HG02642 (cell line): ENCODE results near the gene NR2F6.

Experiments used
- ATAC-seq: cut with Tn5 transposase; IDR thresholded peaks from one replicate; pipeline ENCODE4 v1.9.1; 2021; ENCODE audit warnings: mild to moderate bottlenecking; ENCODE audit not compliant: unreplicated experiment, poor library complexity

NR2F6 gene

GRCh38 chr19:17266026-17266425, 20.3 kb upstream of the NR2F6 start:
- no peak for ATAC-seq

GRCh38 chr19:17264641-17264979, 18.9 kb upstream of the NR2F6 start, which contains the start of gene USHBP1:
TSS of gene USHBP1 (minus strand) at chr19:17264745. CDS start at chr19:17264299, 446 bp downstream.
- ATAC-seq = no peak

GRCh38 chr19:17263712-17264640, 18.3 kb upstream of the NR2F6 start:
- no peak for ATAC-seq

DNA sequence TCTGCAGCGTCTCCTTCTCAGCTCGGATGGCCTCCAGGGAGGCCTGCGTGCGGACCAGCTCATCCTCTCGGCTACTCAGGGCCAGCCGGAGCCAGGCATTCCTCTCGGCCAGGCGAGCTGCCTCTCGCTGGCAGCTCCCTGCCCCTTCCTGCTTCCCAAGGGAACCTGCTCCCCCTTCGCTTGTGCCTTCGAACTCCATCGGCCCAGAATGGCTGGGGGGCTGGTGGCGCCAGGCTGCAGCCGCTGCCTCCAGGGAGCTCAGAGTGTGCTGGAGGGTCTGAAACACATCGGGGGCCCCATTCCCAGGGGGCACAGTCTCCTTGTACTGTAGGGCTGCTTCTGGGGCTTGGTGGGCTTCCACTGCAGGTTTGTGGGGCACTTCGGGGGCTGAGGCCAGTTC, 16.8 kb upstream of the NR2F6 start:
- no peak for ATAC-seq

DNA sequence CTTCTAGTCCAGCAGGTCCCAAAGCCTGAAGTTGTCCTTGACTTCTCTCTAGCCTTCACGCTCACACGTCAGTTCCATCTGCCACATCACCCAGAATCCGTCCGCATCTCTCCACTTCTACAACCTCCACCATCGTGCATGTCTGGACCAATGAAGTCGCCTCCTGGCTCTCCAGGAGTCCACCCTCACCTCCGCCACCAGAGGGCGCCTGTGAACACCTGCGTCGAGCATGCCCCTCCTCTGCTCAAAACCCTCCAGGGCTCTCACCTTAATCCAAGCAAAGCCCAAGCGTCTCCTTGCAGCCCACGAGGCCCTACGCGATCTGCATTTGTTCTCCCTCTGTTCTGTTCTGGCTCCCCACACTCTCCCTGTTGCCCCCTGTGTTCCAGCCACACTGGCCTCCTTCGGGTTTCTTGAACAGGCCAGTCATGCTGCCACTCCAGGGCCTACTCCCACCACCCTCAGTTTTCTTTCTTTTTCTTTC, 15.2 kb upstream of the NR2F6 start:
- ATAC-seq = peak; percentile 74

DNA sequence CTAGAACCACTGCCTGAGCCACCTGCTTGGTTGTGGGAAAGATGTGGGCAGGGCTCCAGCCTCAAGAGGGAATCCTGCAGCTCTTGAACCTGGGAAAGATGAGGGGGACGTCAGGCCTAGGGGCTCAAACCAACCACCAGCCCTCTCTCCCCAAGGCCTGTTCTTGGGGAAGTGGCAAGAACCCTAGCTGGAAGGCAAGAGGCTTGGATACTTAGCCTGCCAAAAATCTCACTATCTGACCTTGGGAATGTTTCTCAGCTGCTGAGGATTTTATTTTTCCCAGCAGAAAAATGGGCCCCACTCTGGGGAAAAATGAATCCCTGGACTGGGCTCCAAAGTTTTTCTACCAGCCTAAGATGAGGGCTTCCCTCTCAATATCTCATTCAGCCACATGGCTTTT, 14.2 kb upstream of the NR2F6 start:
- no peak for ATAC-seq

DNA sequence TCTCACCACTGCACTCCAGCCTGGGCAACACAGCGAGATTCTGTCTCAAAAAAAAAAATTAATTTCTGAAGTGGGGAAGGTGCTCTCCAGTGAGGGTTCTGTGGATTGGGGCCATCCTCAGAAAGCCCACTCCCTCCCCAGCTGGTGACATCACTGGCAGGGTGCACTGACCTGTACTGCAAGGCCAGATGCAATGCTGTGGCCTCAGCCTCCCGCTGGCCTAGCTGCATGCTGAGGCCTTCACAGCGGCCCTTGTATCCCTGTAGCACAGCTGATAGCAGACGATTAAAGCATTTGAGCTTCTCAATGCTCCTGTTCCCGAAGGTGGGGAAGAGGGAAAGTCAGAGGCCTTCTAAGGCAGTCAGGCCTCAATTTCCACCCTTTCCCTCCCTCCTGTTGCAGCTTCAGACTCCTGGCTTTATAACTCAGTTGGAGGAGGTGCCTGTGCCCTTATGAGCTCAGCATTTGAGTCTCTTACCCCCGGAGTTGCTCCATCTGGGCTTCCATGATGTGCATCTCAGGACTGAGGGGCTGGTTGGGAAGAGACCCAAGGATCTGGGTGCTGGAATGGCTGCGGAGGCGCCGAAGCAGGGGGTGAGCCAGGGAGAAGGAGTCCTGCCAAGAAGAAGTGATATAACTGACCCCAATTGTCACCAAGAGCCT, 13.5 kb upstream of the NR2F6 start:
- no peak for ATAC-seq

GRCh38 chr19:17256130-17256529, 10.4 kb upstream of the NR2F6 start:
- ATAC-seq = no peak

DNA sequence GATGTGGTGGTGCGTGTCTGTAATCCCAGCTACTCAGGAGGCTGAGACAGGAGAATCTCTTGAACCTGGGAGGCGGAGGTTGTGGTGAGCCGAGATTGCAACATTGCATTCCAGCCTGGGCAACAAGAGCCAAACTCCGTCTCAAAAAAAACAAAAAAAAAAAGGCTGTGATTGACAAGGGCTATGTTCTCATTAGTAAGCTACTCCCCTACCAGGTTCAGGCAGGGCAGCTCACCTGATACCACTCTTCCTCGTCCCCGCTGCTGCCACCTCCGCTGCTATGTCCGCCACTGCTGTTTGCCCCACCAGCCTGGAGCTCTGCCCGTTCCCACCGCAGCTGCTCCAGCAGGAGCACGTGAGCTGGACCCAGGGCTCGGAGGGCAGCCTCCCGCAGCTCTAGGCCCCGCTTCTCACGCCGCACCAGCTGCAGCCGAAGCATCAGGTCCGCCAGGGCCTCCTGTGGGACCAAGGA, 9.5 kb upstream of the NR2F6 start:
- no peak for ATAC-seq

DNA sequence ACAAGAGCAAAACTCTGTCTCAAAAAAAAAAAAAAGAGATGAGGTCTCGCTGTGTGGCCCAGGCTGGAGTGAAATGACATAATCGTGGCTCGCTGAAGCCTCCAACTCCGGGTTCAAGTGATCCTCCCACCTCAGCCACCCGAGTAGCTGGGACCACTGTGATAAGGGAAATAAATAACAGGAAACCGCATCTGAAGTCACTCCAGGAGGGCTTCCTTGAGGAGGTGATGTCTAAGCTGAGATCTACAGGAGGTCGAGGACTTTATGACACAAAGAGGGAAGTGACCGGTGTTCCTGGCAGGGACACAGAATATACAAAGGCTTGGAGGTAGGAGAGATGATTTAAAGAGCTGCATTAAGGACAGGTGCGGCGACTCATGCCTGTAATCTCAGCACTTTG, 8.9 kb upstream of the NR2F6 start:
- ATAC-seq = no peak

DNA sequence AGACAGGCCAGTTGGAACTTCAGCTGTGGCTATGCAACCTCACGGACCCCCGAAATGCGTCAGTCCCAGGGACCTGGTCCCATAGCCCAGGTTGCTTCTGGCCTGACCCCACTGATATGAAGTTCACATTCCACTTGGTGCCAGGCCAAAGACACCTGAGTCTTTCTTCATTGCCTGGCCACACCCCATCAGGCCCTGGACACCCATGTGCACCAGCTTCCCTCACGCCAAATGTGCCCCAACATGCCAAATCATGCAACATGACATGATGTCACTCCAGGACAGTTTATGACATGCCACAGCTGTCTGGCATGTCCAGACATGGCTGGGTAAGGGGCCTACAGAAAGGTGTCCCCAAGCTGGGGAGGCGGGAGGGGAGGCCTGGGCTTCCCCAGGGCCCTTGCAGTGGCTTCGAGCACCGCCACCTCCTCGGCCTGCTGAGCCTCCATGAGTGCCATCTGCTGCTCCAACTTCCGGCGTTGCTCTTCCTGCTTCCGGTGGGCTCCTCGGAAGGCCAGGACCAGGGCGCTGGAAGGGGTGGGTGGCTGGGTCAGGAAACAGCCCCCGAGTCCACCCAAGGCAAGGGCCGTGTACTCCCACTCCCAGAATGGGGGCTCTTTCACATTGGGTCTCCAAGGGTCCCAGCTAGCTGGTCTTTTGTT, 4.3 kb upstream of the NR2F6 start:
- ATAC-seq = no peak

DNA sequence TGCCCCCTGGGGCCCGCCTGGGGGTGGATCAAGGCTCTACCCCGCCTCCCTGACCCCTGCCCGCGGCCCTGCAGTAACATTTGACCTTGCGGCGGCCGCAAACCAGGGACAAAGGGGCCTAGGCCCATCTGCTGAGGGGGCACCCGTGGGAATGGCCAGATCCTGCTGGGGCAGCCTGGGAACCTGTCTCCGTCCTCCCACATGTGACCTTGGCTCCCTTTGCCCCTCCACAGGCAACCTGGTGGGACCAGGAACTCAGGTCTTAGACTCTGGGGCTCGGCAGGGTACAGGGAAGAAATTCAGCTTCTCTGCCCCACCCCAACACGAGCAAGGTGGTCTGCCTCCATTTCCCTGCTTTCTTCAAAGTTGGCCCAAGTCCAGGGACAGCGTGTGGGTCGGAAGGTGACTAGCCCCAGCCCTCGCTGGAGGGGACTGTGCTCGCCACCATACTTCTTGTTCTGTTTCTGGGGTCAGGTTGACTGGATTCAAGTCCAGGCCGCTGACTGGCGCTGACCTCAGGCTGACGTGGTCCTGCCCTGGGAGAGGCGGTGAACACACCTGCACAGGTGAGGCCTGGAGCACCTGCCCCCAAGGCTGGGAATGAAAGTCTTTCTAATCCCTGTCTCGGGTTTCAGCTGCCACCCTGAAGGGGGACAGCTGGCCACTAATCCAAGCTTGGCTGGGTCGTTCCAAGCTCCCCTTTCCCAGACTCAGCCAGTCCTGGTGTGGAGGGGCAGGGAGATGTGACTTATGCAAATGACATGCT, 2.5 kb upstream of the NR2F6 start:
- ATAC-seq = no peak

DNA sequence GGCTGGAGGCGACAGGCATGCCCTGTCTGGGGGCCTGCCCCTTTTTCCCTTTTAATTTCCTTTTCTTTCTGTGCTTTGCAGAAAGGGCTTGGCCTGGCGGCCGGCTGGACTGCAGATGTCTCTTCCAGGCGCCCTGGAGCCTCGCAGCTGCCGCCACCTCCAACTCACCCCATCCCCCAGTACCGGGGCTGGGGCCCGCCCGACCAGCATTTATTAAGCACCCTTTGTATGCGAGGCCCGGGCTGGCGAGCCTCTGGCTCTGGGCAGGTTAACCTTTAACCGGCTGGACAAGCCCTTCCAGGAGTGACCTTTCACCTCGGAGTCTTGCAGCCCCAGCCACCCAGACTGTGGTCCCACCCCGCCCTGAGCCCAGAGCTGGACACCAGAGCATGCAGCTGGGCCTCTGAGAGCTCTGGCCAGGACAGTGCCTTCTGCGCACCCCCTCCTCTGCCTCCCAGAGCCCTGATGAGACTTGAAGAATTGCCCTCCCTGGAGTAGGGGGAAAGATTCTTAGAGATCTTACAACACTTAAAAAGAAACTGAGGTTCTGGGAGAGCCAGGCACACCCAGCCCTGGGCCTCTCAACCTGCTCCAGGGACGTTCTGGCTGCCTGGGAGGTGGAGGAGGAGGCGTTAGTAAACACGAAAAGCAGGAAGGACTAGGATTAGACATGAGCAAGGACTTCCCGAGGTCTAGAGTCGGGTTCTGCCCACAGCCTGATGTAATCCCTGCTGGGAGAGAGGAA, 1.1 kb upstream of the NR2F6 start:
- ATAC-seq = no peak

DNA sequence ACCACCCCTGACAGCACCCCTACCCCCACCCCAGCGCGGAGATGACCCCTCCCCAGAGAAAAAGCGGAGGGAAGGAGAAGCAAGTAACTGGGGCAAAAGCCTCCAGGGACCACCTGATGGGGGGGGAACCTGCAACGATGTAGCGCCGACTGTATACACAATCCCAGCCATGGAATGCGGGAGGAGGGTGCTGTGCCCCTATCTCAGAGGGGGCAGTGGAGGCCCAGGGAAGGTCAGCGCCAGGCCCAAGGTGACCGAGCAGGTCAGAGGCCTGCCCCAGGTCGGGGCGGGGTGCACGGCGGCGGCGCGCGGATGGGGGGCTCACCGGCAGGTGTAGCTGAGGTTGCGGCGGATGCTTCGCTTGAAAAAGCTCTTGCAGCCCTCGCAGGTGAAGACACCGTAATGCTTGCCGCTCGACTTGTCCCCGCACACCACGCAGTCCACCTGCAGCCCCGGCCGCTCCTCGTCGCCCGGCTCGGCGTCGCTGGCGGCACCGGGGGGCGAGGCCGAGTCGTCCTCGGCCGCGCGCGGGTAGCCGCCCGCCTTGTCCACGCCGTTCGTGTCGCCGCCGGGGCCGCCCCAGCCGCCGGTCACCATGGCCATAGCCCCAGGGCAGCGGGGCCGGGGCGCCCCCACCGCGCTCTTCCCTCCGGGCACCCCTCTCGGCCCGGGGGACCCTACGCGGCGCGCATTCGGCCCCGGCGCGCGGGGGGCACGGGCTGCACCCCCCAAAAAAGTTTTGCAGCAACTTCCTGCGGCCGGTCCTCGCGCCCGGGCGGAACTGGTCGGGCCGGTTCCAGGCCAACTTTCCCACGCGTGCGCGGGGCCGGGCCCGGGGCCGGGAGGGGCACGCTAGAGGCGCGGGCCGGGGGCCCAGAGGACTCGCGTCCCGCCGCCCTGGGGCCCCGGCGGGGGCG, 843 bp downstream of the NR2F6 start:
- peak; percentile 11 for ATAC-seq

- no peak for ATAC-seq
Observed at GRCh38 chr19:17243830-17244617, 1.7 kb downstream of the NR2F6 start.

- ATAC-seq = no peak
Observed at GRCh38 chr19:17243211-17243829, 2.4 kb downstream of the NR2F6 start.
